GM19463 (cell line): ENCODE data around the gene NPNT.
A peak's percentile ranks its signal among the peaks of the same experiment; 100 is the strongest.
"Not testable (repeated sequence)": the region's sequence is repeated elsewhere in the genome, so short reads cannot be mapped to it uniquely, and the experiment has no call there.

Experiments
- ATAC-seq: cut with Tn5 transposase; IDR thresholded peaks from one replicate; pipeline ENCODE4 v1.9.1; 2021; ENCODE audit warnings: mild to moderate bottlenecking, moderate library complexity; ENCODE audit not compliant: unreplicated experiment

The NPNT gene

GRCh38 chr4:105894660-105895582 is at the start of gene NPNT:
Gene NPNT, plus strand, starts transcription at chr4:105895471. Its CDS starts 182 bp downstream, at chr4:105895653.
- ATAC-seq = peak; percentile 25

GRCh38 chr4:105845559-105845958 is 49.7 kb upstream of the NPNT start:
- no peak for ATAC-seq

GRCh38 chr4:105848359-105848758 is 46.9 kb upstream of the NPNT start:
- not testable (repeated sequence) for ATAC-seq

- ATAC-seq = no peak
Observed at GRCh38 chr4:105851196-105851595, 44.1 kb upstream of the NPNT start.

- not testable (repeated sequence) for ATAC-seq
Observed at GRCh38 chr4:105852230-105852629, 43.0 kb upstream of the NPNT start.

GRCh38 chr4:105858466-105859040 is 36.7 kb upstream of the NPNT start:
- ATAC-seq = no peak

- no peak for ATAC-seq
Observed at GRCh38 chr4:105859233-105859632, 36.0 kb upstream of the NPNT start.

GRCh38 chr4:105870963-105871362 is 24.3 kb upstream of the NPNT start:
- ATAC-seq = no peak

- ATAC-seq = no peak
Observed at GRCh38 chr4:105871997-105872396, 23.3 kb upstream of the NPNT start.

- ATAC-seq = no peak
Observed at GRCh38 chr4:105875233-105875632, 20.0 kb upstream of the NPNT start.

GRCh38 chr4:105878668-105879067 is 16.6 kb upstream of the NPNT start:
- no peak for ATAC-seq

- no peak for ATAC-seq
Observed at GRCh38 chr4:105887508-105887907, 7.8 kb upstream of the NPNT start.

- peak; percentile 57 for ATAC-seq
Observed at GRCh38 chr4:105895583-105896460, 551 bp downstream of the NPNT start.

GRCh38 chr4:105896461-105896942 is 1.2 kb downstream of the NPNT start:
- ATAC-seq = no peak

GRCh38 chr4:105896984-105897775 is 1.9 kb downstream of the NPNT start:
- no peak for ATAC-seq

GRCh38 chr4:105900541-105900940 is 5.3 kb downstream of the NPNT start:
- no peak for ATAC-seq

- no peak for ATAC-seq
Observed at GRCh38 chr4:105902550-105903262, 7.4 kb downstream of the NPNT start.

GRCh38 chr4:105909787-105910281 is 14.6 kb downstream of the NPNT start:
- no peak for ATAC-seq

GRCh38 chr4:105911426-105911825 is 16.2 kb downstream of the NPNT start:
- ATAC-seq = no peak
